Activated CD4-positive, alpha-beta T cell treated with anti-CD3 and anti-CD28 coated beads, Interleukin-2, amount 10 ng/mL, durations not matched to agents 7 days and 5 days (primary cell): ENCODE results near the gene NF2. TPM values are rescaled to one million over a fixed set of nuclear protein-coding genes. Genes with fewer than 3 reads are reported as not detected.

Experiments used
- CTCF ChIA-PET: fragments of 350-600 bp; sonication (Branson Sonifier 250); formaldehyde crosslinking; loops from one replicate; lab custom pipeline; 2021; ENCODE audit warnings: antibody characterized with exemption; lab: Charles Lee
- POLR2A ChIA-PET: fragments of 350-600 bp; sonication (Branson Sonifier 250); formaldehyde crosslinking; loops from one replicate; lab custom pipeline; 2021; ENCODE audit warnings: antibody characterized with exemption; lab: Charles Lee
- DNase-seq: peaks from one replicate; pipeline ENCODE4 v3.0.0-alpha.2; 2020
- H3K27ac Mint-ChIP-seq: one replicate; pipeline ENCODE4 v1.8.0; 2021; ENCODE audit warnings: mild to moderate bottlenecking, moderate library complexity, mixed read lengths
- H3K27me3 Mint-ChIP-seq: one replicate; pipeline ENCODE4 v1.8.0; 2021; ENCODE audit warnings: mixed read lengths
- H3K36me3 Mint-ChIP-seq: one replicate; pipeline ENCODE4 v1.8.0; 2021; ENCODE audit warnings: low read depth, mixed read lengths
- H3K4me1 Mint-ChIP-seq: one replicate; pipeline ENCODE4 v1.8.0; 2021; ENCODE audit warnings: mixed read lengths
- H3K4me3 Mint-ChIP-seq: one replicate; pipeline ENCODE4 v1.8.0; 2021; ENCODE audit warnings: mild to moderate bottlenecking, moderate library complexity, mixed read lengths
- H3K9me3 Mint-ChIP-seq: one replicate; pipeline ENCODE4 v1.8.0; 2021; ENCODE audit warnings: mixed read lengths
- total RNA-seq, 2 experiments: library from RNA; stranded (reverse); gene quantifications; one replicate each; pipeline ENCODE4 v1.2.3, GENCODE V29; 2021

NF2 gene
- total RNA-seq, 2 experiments from 2014 or later: 56.7 to 57.2 TPM

DNA sequence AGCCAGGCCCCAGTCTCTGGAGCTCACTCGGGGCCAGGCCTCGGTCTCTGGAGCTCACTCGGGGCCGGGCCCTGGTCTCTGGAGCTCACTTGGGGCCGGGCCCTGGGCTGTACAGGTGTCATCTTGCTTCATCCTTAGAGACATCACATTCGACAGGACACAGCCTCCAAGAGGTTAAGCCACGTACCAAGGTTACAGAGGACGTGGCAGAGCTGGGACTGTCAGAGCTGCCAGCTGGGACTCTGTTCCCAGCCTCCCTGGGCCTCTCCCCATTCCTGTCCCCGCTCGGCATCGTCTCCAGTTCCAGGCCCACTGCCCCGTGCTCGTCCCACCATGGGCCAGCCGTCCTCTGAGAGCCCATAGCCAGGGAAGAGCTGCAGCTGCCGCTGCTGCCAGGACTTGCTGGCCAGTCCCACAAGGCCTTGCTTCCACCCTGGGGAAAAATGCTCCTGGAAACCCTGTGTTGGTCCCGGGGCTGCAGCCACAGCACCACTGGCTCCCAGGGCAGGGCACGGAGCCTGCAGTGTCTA is 136.0 kb downstream of the NF2 start:
- H3K36me3 Mint-ChIP-seq: no peaks in the 10 kb centered on the region
- no peaks in the 10 kb centered on the region for H3K9me3 Mint-ChIP-seq
- no peak for DNase-seq
- CTCF ChIA-PET: interaction anchor here (1.3 to 1.4 kb wide), 2 partner anchors 9 to 14 kb away, joined by 3 read pairs; no protein-coding TSS in a partner anchor
- POLR2A ChIA-PET: no interaction called here
- H3K27me3 Mint-ChIP-seq: no peaks in the 10 kb centered on the region
- H3K4me3 Mint-ChIP-seq: no peak overlapping the region
- no peak overlapping the region for H3K27ac Mint-ChIP-seq
- H3K4me1 Mint-ChIP-seq: peaks cover 3% of the 10 kb centered on the region

DNA sequence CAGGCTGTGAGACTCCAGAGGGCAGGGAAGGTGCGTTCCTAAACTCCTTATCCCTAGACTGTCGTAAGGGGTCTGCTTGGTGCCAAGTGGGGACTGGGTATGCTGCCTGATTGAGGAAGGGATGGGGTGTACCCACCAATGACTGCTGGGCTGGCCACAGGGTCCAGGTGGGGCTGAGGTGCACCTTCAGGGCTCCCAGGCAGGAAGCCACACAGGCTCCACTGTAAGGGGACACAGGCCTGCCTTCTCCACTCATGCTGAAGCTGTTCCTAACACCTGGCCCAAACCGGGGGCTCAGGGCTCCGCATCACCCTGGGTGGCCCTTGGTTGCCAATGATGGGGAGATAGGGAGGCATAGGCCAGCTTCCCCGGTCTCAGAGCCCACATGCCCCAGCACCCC is 136.8 kb downstream of the NF2 start:
- DNase-seq: no peak
- Mint-ChIP-seq H3K9me3 (no peaks in the 10 kb centered on the region), H3K4me1 (peaks cover 3% of the 10 kb centered on the region), H3K4me3 (no peak overlapping the region), H3K27ac (no peak overlapping the region), H3K27me3 (no peaks in the 10 kb centered on the region), H3K36me3 (no peaks in the 10 kb centered on the region)
- ChIA-PET POLR2A (no interaction called here), CTCF (interaction anchor here (1.4 kb wide), 1 partner anchor 13 kb away, joined by 3 read pairs; no protein-coding TSS in a partner anchor)

- DNase-seq: no peak
- ChIA-PET CTCF (interaction anchor here (0.9 to 1.9 kb wide), 2 partner anchors 22 to 48 kb away, joined by 3 to 4 read pairs; partner anchors contain the start of gene CABP7), POLR2A (no interaction called here)
- Mint-ChIP-seq H3K27ac (no peak overlapping the region), H3K4me3 (no peak overlapping the region), H3K36me3 (peaks cover 3% of the 10 kb centered on the region), H3K9me3 (no peaks in the 10 kb centered on the region), H3K4me1 (peaks cover 3% of the 10 kb centered on the region), H3K27me3 (no peaks in the 10 kb centered on the region)
Observed at GRCh38 chr22:29741926-29742325, 138.5 kb downstream of the NF2 start.

DNA sequence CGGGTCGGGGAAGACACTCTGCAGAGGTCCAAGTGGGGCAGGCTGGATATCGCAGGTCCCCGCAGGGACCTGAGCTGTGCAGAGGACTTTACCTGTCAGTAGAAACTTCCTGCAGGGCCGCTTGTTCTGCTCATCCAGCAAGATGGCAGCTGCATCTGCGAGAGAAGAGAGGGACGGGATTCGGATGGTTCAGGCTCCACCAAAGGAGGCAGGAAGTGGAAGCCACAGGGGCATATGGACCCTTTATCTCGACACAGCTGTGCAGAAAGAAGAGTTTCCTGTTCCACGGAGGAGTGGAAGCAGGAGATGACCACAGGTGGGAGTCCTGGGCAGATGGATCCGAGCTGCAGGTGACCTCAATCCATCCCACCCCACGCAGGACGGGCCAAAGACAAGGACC is 138.9 kb downstream of the NF2 start:
- no peak overlapping the region for H3K27ac Mint-ChIP-seq
- no peaks in the 10 kb centered on the region for H3K9me3 Mint-ChIP-seq

GRCh38 chr22:29744902-29745301 is 141.5 kb downstream of the NF2 start:
- peaks cover 3% of the 10 kb centered on the region for H3K4me1 Mint-ChIP-seq
- H3K4me3 Mint-ChIP-seq: no peak overlapping the region
- DNase-seq: no peak
- no peaks in the 10 kb centered on the region for H3K9me3 Mint-ChIP-seq
- H3K36me3 Mint-ChIP-seq: peaks cover 8% of the 10 kb centered on the region
- no peaks in the 10 kb centered on the region for H3K27me3 Mint-ChIP-seq
- H3K27ac Mint-ChIP-seq: no peak overlapping the region
- ChIA-PET CTCF (interaction anchor here (1.2 kb wide), 1 partner anchor 16 kb away, joined by 3 read pairs; no protein-coding TSS in a partner anchor), POLR2A (no interaction called here)

More for the DNA sequence above, 138.9 kb downstream of the NF2 start:
- H3K4me1 Mint-ChIP-seq: peaks cover 3% of the 10 kb centered on the region
- DNase-seq: no peak
- no peak overlapping the region for H3K4me3 Mint-ChIP-seq
- H3K36me3 Mint-ChIP-seq: peaks cover 3% of the 10 kb centered on the region
- no peaks in the 10 kb centered on the region for H3K27me3 Mint-ChIP-seq
- ChIA-PET POLR2A (no interaction called here), CTCF (interaction anchor here (0.9 to 1.9 kb wide), 2 partner anchors 23 to 49 kb away, joined by 3 to 4 read pairs; partner anchors contain the start of gene CABP7)

DNA sequence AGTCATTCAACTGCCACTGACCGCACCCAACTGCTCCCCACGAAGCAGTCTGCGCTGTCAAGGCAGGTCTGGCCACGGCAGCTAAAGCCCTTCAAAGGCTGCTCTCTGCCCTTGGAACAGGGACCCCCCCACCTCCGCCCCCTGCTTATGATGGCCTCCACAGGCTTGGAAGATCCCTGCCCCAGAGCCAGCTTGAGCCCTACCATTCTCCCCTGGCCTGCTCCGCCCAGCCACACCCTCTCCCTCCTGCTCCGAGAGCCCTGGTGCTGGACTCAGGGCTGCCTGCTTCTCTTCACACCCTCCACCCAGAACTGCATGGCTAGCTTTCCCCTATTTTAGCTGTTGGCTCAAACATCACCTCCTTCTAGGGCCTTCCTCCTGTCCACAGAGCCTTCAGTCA is 144.4 kb downstream of the NF2 start:
- H3K4me1 Mint-ChIP-seq: peaks cover 21% of the 10 kb centered on the region
- ChIA-PET POLR2A (no interaction called here), CTCF (interaction anchor here (0.9 kb wide), 1 partner anchor 9 kb away, joined by 3 read pairs; no protein-coding TSS in a partner anchor)
- H3K4me3 Mint-ChIP-seq: no peak overlapping the region
- peaks cover 14% of the 10 kb centered on the region for H3K36me3 Mint-ChIP-seq
- H3K27ac Mint-ChIP-seq: no peak overlapping the region
- H3K9me3 Mint-ChIP-seq: no peaks in the 10 kb centered on the region
- no peaks in the 10 kb centered on the region for H3K27me3 Mint-ChIP-seq
- DNase-seq: no peak

Other genes with a start within 250 kb of the NF2 start
- 10 to 100 TPM; 74.8 to 78.0 TPM for gene AP1B1, start 215.1 kb upstream of the NF2 start, total RNA-seq
- not detected for gene RFPL1, start 165.1 kb upstream of the NF2 start, total RNA-seq
- under 1 TPM; 0.87 to 0.89 TPM for gene NEFH, start 123.4 kb upstream of the NF2 start, total RNA-seq
- gene THOC5, start 49.9 kb upstream of the NF2 start, total RNA-seq: 10 to 100 TPM; 48.6 to 61.5 TPM
- 10 to 100 TPM; 38.7 to 38.9 TPM for gene NIPSNAP1, start 22.5 kb upstream of the NF2 start, total RNA-seq
- under 1 TPM in 1 of 2 experiments, not detected in 1; 0.06 TPM for gene CABP7, start 116.4 kb downstream of the NF2 start, total RNA-seq
- 10 to 100 TPM; 19.3 to 21.0 TPM for gene ZMAT5, start 163.4 kb downstream of the NF2 start, total RNA-seq
- 10 to 100 TPM; 88.2 to 96.3 TPM for gene UQCR10, start 163.7 kb downstream of the NF2 start, total RNA-seq
- gene ASCC2, start 234.6 kb downstream of the NF2 start, total RNA-seq: 10 to 100 TPM; 92.4 to 96.4 TPM